K562 (cell line): ENCODE measurements around the gene SPEM1. TPM values are rescaled to one million over a fixed set of nuclear protein-coding genes. Genes with fewer than 3 reads are reported as not detected.

Experiments used
- CXXC5 ChIP-seq: fragments of 250-450 bp; sonication (Bioruptor Pico); IDR thresholded peaks from 2 replicates; pipeline ENCODE4 v1.8.0; 2022; ENCODE audit warnings: inconsistent platforms, mild to moderate bottlenecking, moderate library complexity
- FOSL1 ChIP-seq: fragments of 200-800 bp; sonication (Bioruptor generic); conservative IDR thresholded peaks from 2 replicates; pipeline ENCODE4 v1.6.1; 2016; ENCODE audit warnings: missing genetic modification characterization, missing compliant biosample characterization
- HOXB6 ChIP-seq: fragments of 250-450 bp; sonication (Bioruptor Pico); IDR thresholded peaks from 2 replicates; pipeline ENCODE4 v1.5.1; 2022; ENCODE audit warnings: mild to moderate bottlenecking, borderline replicate concordance
- KLF13 ChIP-seq: fragments of 450-650 bp; IDR thresholded peaks from 2 replicates; pipeline ENCODE4 v1.6.1; 2016; ENCODE audit warnings: missing genetic modification characterization, low read depth, mild to moderate bottlenecking, missing compliant biosample characterization, moderate library complexity, borderline replicate concordance
- MAFF ChIP-seq: IDR thresholded peaks from 2 replicates; pipeline ENCODE4 v1.6.1; 2012; ENCODE audit warnings: low read length, improper control_type of control experiment
- MAFK ChIP-seq: IDR thresholded peaks from 2 replicates; pipeline ENCODE4 v1.6.1; 2011; ENCODE audit warnings: low read length, improper control_type of control experiment
- MAZ ChIP-seq, 2 experiments: fragments of 450-650 bp in 1 of 2; sonication (generic) in 1 of 2; formaldehyde crosslinking; IDR thresholded peaks in 1 of 2; conservative IDR thresholded peaks in 1 of 2; 2 replicates each; pipeline versions ENCODE4 v1.4.0 to v1.5.0; 2020; ENCODE audit warnings: mild to moderate bottlenecking in 1 of 2, missing genetic modification reagents in 1 of 2
- MCM3 ChIP-seq: fragments of 450-650 bp; IDR thresholded peaks from 2 replicates; pipeline ENCODE4 v1.6.1; 2016
- MTA1 ChIP-seq: fragments of 450-650 bp; IDR thresholded peaks from 2 replicates; pipeline ENCODE4 v1.6.1; 2017; ENCODE audit warnings: borderline replicate concordance
- MTA2 ChIP-seq: fragments of 450-650 bp; IDR thresholded peaks from 2 replicates; pipeline ENCODE4 v1.6.1; 2016; ENCODE audit warnings: low read depth
- NFE2 ChIP-seq: IDR thresholded peaks from 2 replicates; pipeline ENCODE4 v1.6.1; 2014; ENCODE audit warnings: antibody characterized with exemption, low read depth
- NFIC ChIP-seq: fragments of 450-650 bp; IDR thresholded peaks from 2 replicates; pipeline ENCODE4 v1.6.1; 2017; ENCODE audit warnings: mild to moderate bottlenecking, inconsistent platforms
- NR3C1 ChIP-seq: sonication (generic); formaldehyde crosslinking; IDR thresholded peaks from 2 replicates; pipeline ENCODE4 v1.8.1; 2022; ENCODE audit warnings: missing genetic modification reagents
- POLR2A ChIP-seq: fragments of 450-650 bp; conservative IDR thresholded peaks from 2 replicates; pipeline ENCODE4 v1.6.1; 2016
- RBM15 ChIP-seq: fragments of 200-400 bp; formaldehyde crosslinking; IDR thresholded peaks from 2 replicates; pipeline ENCODE4 v1.6.1; 2018; ENCODE audit warnings: mild to moderate bottlenecking, low read length, moderate library complexity; ENCODE audit not compliant: insufficient read depth
- SMARCC2 ChIP-seq: fragments of 450-650 bp; IDR thresholded peaks from 2 replicates; pipeline ENCODE4 v1.6.1; 2017; ENCODE audit warnings: antibody characterized with exemption, moderate library complexity, mild to moderate bottlenecking, low read depth
- SRSF9 ChIP-seq: fragments of 200-400 bp; formaldehyde crosslinking; IDR thresholded peaks from 2 replicates; pipeline ENCODE4 v1.6.1; 2017; ENCODE audit warnings: low read depth, low read length, borderline replicate concordance
- ZEB2 ChIP-seq: fragments of 450-650 bp; IDR thresholded peaks from 2 replicates; pipeline ENCODE4 v1.6.1; 2016
- ZNF23 ChIP-seq: fragments of 250-450 bp; sonication (Bioruptor Pico); IDR thresholded peaks from 2 replicates; pipeline ENCODE4 v1.4.0; 2020; ENCODE audit warnings: mild to moderate bottlenecking
- ZNF408 ChIP-seq: fragments of 250-450 bp; sonication (Bioruptor Pico); IDR thresholded peaks from 2 replicates; pipeline ENCODE4 v1.4.0; 2020; ENCODE audit warnings: low read depth, mild to moderate bottlenecking, moderate library complexity
- ZSCAN32 ChIP-seq: fragments of 450-650 bp; formaldehyde crosslinking; IDR thresholded peaks from 2 replicates; pipeline ENCODE4 v1.4.0; 2020; ENCODE audit warnings: mild to moderate bottlenecking, moderate library complexity
- polyA plus RNA-seq, 8 experiments: library from polyadenylated mRNA; depleted of rRNA in 4 of 8; stranded (reverse) in 5 of 8; unstranded in 3 of 8; fragments of >200 nt; fragmentation: Nextera tagmentation in 2 of 8; fragmentation: Illumina TruSeq in 1 of 8; extraction: Ambion mirVana in 2 of 8; extraction: Trizol in 1 of 8; gene quantifications; 2 replicates each; pipeline versions ENCODE4 v1.2.1 to v1.2.3, GENCODE V29; 2011 to 2014; ENCODE audit warnings: inconsistent platforms in 1 of 8, missing spikeins in 1 of 8
- total RNA-seq, 7 experiments: library from RNA; depleted of rRNA in 6 of 7; stranded (reverse); fragments of >200 nt in 6 of 7; fragmentation: Illumina TruSeq in 2 of 7; extraction: Trizol in 2 of 7; gene quantifications; 2 replicates each; pipeline versions ENCODE4 v1.2.1 to v1.2.3, GENCODE V29; 2011 to 2021; ENCODE audit warnings: low replicate concordance in 1 of 7
- TF ChIP-seq, protein P1 (sequence below): fragments of 450-650 bp; IDR thresholded peaks from 2 replicates; pipeline ENCODE4 v1.6.1; 2016; ENCODE audit warnings: mild to moderate bottlenecking
- TF ChIP-seq, protein P2 (sequence below), 3 experiments: fragments of 200-800 bp in 1 of 3; sonication (Bioruptor generic) in 1 of 3; sonication (generic) in 1 of 3; formaldehyde crosslinking in 1 of 3; IDR thresholded peaks; 2 replicates each; pipeline versions ENCODE4 v1.6.1 to v1.8.0; 2016 to 2022; ENCODE audit warnings: mild to moderate bottlenecking in 2 of 3, missing compliant biosample characterization in 2 of 3, missing genetic modification characterization in 2 of 3, missing genetic modification reagents in 1 of 3
- TF ChIP-seq, protein P3 (sequence below): sonication (generic); formaldehyde crosslinking; IDR thresholded peaks from 2 replicates; pipeline ENCODE4 v1.8.1; 2023; ENCODE audit warnings: mild to moderate bottlenecking, missing genetic modification reagents

Gene SPEM1
- total and polyA plus RNA-seq, 9 of the 15 experiments (the other 6 are each of a cell fraction or from before 2014, with no cell fraction given), result not detected

DNA sequence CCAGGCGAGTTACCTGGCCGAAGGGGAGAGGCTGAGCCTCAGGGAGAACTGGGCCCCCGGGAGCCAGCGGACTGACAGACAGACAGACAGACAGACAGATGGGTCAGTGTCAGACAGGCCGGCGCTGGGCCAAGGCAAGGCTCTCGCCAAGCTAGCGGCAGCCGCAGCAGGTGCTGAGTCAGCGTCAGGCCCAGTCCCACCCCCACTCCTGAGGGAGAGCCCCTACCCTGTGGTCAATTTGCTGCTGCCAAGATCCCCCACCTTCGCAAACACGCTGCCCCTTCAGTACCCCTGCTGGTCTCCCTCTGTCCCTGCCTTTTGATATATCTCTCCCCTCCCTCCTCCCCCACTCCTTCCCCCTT is 20.7 kb downstream of the SPEM1 start (continued):
- TF ChIP-seq ZSCAN32 (CRISPR knock-in tag) (no peak), NFIC (peak; percentile 6; the same call in 1 of the 2 replicates), MTA1 (peak; percentile 56; the same call in 1 of the 2 replicates), POLR2A (no peak), SRSF9 (no peak), MAFF (peak; percentile 53; the same call in 1 of the 2 replicates), ZNF23 (CRISPR knock-in tag) (no peak), MAFK (peak; percentile 80), MAZ (CRISPR knock-in tag; conservative IDR thresholded peaks at IDR 0.05 in 1 of 2, IDR thresholded peaks at IDR 0.05 in 1 of 2) (no peak), ZNF408 (CRISPR knock-in tag) (no peak), ZEB2 (no peak), RBM15 (no peak), MCM3 (no peak), HOXB6 (CRISPR knock-in tag) (no peak), NFE2 (peak; percentile 75), KLF13 (no peak), SMARCC2 (no peak), FOSL1 (0 out of 2 replicates have a peak, but pooled peaks have one; percentile 24), NR3C1 (CRISPR knock-in tag) (no peak), CXXC5 (CRISPR knock-in tag) (no peak), MTA2 (no peak)
- TF ChIP-seq, protein P1, sequence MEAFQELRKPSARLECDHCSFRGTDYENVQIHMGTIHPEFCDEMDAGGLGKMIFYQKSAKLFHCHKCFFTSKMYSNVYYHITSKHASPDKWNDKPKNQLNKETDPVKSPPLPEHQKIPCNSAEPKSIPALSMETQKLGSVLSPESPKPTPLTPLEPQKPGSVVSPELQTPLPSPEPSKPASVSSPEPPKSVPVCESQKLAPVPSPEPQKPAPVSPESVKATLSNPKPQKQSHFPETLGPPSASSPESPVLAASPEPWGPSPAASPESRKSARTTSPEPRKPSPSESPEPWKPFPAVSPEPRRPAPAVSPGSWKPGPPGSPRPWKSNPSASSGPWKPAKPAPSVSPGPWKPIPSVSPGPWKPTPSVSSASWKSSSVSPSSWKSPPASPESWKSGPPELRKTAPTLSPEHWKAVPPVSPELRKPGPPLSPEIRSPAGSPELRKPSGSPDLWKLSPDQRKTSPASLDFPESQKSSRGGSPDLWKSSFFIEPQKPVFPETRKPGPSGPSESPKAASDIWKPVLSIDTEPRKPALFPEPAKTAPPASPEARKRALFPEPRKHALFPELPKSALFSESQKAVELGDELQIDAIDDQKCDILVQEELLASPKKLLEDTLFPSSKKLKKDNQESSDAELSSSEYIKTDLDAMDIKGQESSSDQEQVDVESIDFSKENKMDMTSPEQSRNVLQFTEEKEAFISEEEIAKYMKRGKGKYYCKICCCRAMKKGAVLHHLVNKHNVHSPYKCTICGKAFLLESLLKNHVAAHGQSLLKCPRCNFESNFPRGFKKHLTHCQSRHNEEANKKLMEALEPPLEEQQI, result no peak
- TF ChIP-seq, protein P2, sequence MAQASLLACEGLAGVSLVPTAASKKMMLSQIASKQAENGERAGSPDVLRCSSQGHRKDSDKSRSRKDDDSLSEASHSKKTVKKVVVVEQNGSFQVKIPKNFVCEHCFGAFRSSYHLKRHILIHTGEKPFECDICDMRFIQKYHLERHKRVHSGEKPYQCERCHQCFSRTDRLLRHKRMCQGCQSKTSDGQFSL (CRISPR knock-in tag; IDR thresholded peaks at IDR 0.05), result 0 out of 2 replicates have a peak, but pooled peaks have one; percentile 39
- TF ChIP-seq, protein P2 (tag; IDR thresholded peaks at IDR 0.05), result no peak
- TF ChIP-seq, protein P3, sequence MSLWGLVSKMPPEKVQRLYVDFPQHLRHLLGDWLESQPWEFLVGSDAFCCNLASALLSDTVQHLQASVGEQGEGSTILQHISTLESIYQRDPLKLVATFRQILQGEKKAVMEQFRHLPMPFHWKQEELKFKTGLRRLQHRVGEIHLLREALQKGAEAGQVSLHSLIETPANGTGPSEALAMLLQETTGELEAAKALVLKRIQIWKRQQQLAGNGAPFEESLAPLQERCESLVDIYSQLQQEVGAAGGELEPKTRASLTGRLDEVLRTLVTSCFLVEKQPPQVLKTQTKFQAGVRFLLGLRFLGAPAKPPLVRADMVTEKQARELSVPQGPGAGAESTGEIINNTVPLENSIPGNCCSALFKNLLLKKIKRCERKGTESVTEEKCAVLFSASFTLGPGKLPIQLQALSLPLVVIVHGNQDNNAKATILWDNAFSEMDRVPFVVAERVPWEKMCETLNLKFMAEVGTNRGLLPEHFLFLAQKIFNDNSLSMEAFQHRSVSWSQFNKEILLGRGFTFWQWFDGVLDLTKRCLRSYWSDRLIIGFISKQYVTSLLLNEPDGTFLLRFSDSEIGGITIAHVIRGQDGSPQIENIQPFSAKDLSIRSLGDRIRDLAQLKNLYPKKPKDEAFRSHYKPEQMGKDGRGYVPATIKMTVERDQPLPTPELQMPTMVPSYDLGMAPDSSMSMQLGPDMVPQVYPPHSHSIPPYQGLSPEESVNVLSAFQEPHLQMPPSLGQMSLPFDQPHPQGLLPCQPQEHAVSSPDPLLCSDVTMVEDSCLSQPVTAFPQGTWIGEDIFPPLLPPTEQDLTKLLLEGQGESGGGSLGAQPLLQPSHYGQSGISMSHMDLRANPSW (CRISPR knock-in tag), result no peak
